Measurements from ENCODE around the gene MNAT1.
"Not testable (repeated sequence)": the region's sequence is repeated elsewhere in the genome, so short reads cannot be mapped to it uniquely, and the experiment has no call there.

The MNAT1 gene

GRCh38 chr14:60738843-60739508, 4.4 kb downstream of the MNAT1 start:
- ATAC-seq = no peak

- no peak for ATAC-seq
Observed at GRCh38 chr14:60744566-60744965, 10.0 kb downstream of the MNAT1 start.

GRCh38 chr14:60753264-60754119, 18.9 kb downstream of the MNAT1 start:
- peak; percentile 97 to 98 for ATAC-seq

DNA sequence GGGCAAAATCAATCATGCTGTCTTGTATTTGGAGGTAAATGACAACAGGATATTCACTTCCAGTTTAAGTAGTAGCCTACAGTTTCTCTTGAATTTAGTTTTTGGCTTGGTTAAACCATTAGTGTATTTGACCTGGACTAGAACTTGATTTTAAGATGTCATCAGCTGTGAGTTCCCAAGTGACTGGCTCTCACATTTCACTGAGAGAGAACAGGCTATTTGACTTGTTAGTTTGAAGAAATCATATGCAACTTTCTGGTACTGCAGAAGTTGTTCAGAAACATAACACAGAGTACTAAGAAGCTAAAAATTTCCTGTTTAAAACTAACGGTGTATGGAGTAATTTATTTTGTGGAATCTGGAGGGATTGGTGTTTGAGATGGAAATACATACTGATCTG, 22.3 kb downstream of the MNAT1 start:
- ATAC-seq = no peak

DNA sequence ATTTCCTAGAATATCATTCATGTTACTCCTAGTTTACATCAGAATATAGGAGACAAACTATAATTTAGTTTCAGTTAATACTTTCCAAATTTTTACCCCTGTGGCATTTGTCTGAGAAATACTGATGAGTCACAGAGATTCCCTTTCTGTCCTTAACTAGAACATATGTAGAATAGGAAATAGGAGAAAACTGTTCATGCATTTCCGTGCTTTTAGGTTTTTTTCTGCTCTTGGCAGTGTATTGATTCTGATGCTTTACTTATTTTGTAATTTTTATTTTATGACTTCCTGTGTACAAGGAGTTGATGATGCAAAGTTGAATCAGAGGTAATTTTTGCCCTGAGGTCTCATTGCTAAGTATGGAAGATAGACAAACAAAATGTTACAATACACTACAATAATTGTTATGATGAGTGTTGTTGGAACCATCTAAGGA, 23.0 kb downstream of the MNAT1 start:
- ATAC-seq = no peak

GRCh38 chr14:60758885-60759284, 24.3 kb downstream of the MNAT1 start:
- no peak for ATAC-seq

DNA sequence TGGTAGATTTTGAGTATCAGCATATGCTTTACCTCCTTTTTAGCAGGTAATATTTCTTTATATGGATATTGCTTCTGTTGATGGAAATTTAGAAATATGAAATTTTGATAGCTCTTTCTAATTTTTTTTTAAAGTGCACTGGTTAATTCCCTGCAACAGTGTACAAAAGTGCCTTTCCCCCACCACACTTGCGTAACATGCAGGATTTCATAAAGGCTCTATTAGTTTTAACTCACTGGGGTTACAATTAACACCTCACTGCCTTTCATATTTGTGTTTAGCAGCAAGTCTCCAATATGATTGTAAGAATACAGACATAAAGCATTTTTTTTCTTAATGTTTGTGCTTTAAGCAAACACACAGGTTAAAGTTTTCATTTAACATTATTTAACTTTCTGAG, 25.6 kb downstream of the MNAT1 start:
- no peak for ATAC-seq

DNA sequence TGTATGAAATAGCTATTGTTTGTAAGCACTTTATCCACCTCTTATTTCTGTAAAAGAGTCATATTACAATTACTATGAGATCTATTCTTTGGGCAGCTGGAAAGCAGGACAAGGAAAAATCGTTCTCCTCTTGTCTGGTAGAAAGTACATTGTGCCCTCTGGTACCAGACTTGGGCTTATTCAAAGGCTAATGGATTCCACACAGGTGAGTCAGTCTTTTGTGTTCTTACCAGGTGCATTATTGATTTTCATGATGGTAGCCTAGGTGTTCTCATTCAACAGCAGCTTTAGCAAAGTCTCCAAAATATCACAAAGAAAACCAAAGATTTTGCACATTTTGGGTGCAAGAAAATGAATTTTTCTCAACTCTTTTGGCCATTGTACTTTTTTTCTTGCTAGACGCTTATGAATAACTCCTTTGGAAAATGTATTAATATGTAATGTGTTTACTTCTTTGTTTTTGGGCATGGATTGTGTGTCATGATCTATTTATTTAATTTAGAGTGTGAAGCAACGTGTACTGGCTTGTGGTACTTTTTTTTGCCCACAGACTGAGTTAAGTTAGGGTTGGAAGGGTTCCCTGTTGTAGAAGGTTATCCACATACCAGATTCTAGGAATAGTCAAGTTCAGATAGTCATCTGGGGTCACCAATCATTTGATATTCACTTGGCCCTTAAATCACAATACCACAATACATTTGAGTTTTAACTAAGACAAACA, 26.2 kb downstream of the MNAT1 start:
- ATAC-seq = no peak

DNA sequence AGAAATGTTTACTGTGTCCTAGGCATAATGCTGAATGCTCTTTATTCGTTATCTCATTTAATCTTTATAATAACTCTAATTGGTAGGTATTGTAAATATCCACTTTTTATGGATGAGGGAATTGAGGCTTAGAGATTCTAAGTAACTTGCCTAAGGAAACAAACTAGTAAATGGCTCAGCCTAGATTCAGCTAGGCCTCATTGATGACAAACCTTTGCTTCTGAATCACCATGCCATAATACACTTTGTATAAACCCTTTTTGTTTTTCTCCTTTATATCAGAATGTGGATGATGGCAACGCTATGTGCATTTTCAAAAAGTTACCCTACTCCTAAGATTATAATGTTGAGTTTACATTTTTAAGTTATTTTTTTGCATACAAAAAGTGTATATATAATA, 34.0 kb downstream of the MNAT1 start:
- no peak for ATAC-seq

DNA sequence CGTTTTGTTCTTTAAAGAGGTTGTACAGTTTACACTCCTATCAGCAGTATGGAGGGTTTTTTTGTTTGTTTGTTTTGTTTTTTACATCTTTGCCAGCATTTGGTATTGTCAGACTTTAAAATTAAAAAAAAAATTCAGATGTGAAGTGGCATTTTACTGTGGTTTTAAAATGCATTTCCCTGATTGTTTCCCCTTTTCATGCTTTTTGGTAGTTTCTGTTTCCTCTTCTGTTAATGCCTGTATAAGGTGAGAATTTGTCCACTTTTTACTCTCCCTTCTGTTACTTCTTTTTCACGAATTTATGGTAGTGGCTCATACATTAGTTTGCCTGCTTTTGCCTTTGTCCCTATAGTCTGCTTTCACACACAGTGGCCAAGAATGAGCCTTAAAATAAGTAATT, 36.6 kb downstream of the MNAT1 start:
- no peak for ATAC-seq

GRCh38 chr14:60773558-60773957, 39.0 kb downstream of the MNAT1 start:
- ATAC-seq = no peak

DNA sequence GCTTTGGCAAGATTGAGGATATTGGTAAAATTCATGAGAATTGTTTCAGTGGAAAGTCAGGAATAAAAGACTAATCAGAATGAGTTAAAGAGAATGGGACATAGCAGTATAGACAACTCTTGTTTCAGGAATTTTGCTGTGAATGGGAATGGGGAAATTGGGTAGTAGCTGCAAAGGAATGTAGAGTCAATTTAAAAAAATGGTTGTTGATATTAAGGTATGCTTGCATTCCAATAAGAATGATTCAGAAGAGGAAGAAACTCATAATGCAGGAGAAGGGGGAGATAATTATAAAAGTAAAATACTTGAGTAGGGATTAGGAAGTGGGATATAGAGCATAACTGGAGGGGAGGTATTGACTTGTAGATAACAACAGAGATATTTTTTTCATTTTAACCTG, 40.7 kb downstream of the MNAT1 start:
- no peak for ATAC-seq

- ATAC-seq = peak; percentile 41 to 61
Observed at GRCh38 chr14:60777856-60778578, 43.5 kb downstream of the MNAT1 start.

GRCh38 chr14:60779745-60780514, 45.4 kb downstream of the MNAT1 start:
- not testable (repeated sequence) for ATAC-seq

DNA sequence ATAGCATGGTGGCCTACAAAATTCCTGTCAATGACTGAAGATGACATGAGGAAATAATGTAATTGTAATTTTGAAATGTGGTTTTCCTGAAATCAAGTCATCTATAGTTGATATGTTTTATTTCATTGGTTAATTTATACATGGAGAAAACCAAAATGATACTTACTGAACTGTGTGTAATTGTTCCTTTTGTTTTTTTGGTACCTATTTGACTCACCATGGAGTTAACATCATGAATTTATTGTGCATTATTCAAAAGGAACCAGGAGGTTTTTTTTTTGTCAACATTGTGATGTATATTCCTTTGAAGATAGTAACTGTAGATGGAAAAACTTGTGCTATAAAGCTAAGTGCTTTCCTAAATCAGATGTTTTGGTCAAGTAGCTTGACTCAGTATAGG, 46.0 kb downstream of the MNAT1 start:
- ATAC-seq = not testable (repeated sequence)

- ATAC-seq = no peak
Observed at GRCh38 chr14:60786905-60787304, 52.3 kb downstream of the MNAT1 start.

- ATAC-seq = no peak
Observed at GRCh38 chr14:60789656-60790055, 55.1 kb downstream of the MNAT1 start.

GRCh38 chr14:60790850-60791249, 56.3 kb downstream of the MNAT1 start:
- ATAC-seq = no peak

- no peak for ATAC-seq
Observed at GRCh38 chr14:60796434-60796833, 61.9 kb downstream of the MNAT1 start.

- ATAC-seq = no peak
Observed at GRCh38 chr14:60800409-60800808, 65.8 kb downstream of the MNAT1 start.

DNA sequence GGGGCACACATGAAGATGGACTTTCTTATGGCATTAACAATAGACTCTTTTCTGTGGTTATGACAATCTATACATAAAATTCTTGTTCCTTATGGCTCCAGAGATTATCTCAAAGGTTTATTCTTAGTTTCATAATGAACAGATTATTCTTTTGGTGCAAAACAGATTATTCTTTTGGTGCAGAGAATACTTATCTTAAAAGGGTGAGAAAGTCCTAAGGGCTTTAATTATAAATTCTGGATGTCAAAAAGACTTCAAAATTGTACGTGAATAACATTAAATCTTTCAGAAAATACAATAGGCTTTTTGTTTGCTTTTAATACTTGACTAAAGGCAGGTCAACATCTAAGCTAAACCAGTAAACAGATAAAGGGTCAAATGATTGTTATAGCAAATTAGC, 69.3 kb downstream of the MNAT1 start:
- ATAC-seq = no peak

DNA sequence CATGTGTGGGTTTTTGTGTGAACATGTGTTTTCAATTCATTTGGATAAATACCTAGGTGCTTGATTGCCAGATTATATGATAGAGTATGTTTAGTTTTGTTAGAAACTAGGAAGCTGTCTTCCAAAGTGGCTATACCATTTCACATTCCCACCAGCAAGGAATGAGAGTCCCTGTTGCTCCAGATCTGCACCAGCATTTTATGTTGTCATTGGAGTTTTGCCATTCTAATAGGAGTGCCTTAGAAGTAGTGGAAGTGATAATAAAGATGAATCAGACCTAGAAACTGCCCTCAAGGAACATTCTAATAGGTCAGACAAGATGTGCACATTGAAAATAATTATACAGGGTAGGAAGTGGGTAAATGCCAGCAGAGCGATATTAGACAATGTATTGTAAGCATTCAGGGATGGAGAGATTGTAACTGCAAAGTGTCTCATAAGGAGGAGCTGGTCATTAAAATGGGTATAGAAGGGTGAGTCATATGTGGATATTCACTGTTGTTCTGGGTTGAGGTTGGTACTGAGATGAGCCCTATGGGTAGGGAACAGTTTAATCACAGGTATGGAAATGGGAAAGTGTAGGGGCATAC, 71.4 kb downstream of the MNAT1 start:
- no peak for ATAC-seq
